SK-N-SH treated with all-trans-retinoic acid at 6 μM for 48 hours (cell line): ENCODE data around the gene LRBA.

ENCODE experiments used
- ATAC-seq: fragments of 200-7000 bp; cut with Tn5 transposase; 3 replicates; pipeline ENCODE4 v1.9.1; 2020; ENCODE audit warnings: mild to moderate bottlenecking, moderate library complexity
- ARNTL ChIP-seq: fragments of 450-650 bp; formaldehyde crosslinking; IDR thresholded peaks from 2 replicates; pipeline ENCODE4 v1.5.0; 2020; ENCODE audit warnings: low read depth, mild to moderate bottlenecking, moderate library complexity, borderline replicate concordance
- BACH2 ChIP-seq: fragments of 250-450 bp; sonication (Bioruptor Pico); IDR thresholded peaks from 2 replicates; pipeline ENCODE4 v1.9.0; 2021; ENCODE audit warnings: mild to moderate bottlenecking, borderline replicate concordance
- CSDC2 ChIP-seq: fragments of 250-450 bp; sonication (Bioruptor Pico); IDR thresholded peaks from 2 replicates; pipeline ENCODE4 v1.5.0; 2020; ENCODE audit warnings: mild to moderate bottlenecking, moderate library complexity
- ISL1 ChIP-seq: fragments of 250-450 bp; sonication (Bioruptor Pico); IDR thresholded peaks from 2 replicates; pipeline ENCODE4 v2.1.2; 2022; ENCODE audit warnings: mild to moderate bottlenecking, moderate library complexity
- PPARA ChIP-seq: fragments of 250-450 bp; sonication (Bioruptor Pico); IDR thresholded peaks from 2 replicates; pipeline ENCODE4 v1.5.0; 2020; ENCODE audit warnings: mild to moderate bottlenecking, borderline replicate concordance
- RARB ChIP-seq: fragments of 250-450 bp; sonication (Bioruptor Pico); IDR thresholded peaks from 2 replicates; pipeline ENCODE4 v1.8.0; 2021; ENCODE audit warnings: mild to moderate bottlenecking, moderate library complexity
- TCF4 ChIP-seq: fragments of 250-450 bp; sonication (Bioruptor Pico); IDR thresholded peaks from 2 replicates; pipeline ENCODE4 v1.8.0; 2021; ENCODE audit warnings: mild to moderate bottlenecking, moderate library complexity, borderline replicate concordance
- TOX ChIP-seq: fragments of 250-450 bp; sonication (Bioruptor Pico); IDR thresholded peaks from 2 replicates; pipeline ENCODE4 v1.8.0; 2021; ENCODE audit warnings: mild to moderate bottlenecking, moderate library complexity, borderline replicate concordance
- ZC3H10 ChIP-seq: fragments of 250-450 bp; sonication (Bioruptor Pico); IDR thresholded peaks from 2 replicates; pipeline ENCODE4 v1.5.1; 2021; ENCODE audit warnings: mild to moderate bottlenecking, moderate library complexity
- ZFP3 ChIP-seq: fragments of 250-450 bp; sonication (Bioruptor Pico); IDR thresholded peaks from 2 replicates; pipeline ENCODE4 v1.5.0; 2020; ENCODE audit warnings: mild to moderate bottlenecking, moderate library complexity
- ZFP30 ChIP-seq: fragments of 450-650 bp; formaldehyde crosslinking; IDR thresholded peaks from 2 replicates; pipeline ENCODE4 v1.5.0; 2022; ENCODE audit warnings: mild to moderate bottlenecking, moderate library complexity
- ZNF70 ChIP-seq: fragments of 450-650 bp; formaldehyde crosslinking; IDR thresholded peaks from 2 replicates; pipeline ENCODE4 v1.5.0; 2020; ENCODE audit warnings: mild to moderate bottlenecking, moderate library complexity
- ZNF8 ChIP-seq: fragments of 450-650 bp; formaldehyde crosslinking; IDR thresholded peaks from 2 replicates; pipeline ENCODE4 v1.5.0; 2020; ENCODE audit warnings: mild to moderate bottlenecking, moderate library complexity
- TF ChIP-seq, protein P1 (sequence below): fragments of 250-450 bp; sonication (Bioruptor Pico); IDR thresholded peaks from 2 replicates; pipeline ENCODE4 v1.8.0; 2020; ENCODE audit warnings: mild to moderate bottlenecking, moderate library complexity, borderline replicate concordance
- TF ChIP-seq, protein P2 (sequence below): fragments of 250-450 bp; sonication (Bioruptor Pico); IDR thresholded peaks from 2 replicates; pipeline ENCODE4 v1.8.0; 2021; ENCODE audit warnings: low read depth, mild to moderate bottlenecking, moderate library complexity, borderline replicate concordance
- TF ChIP-seq, protein P3 (sequence below): fragments of 250-450 bp; sonication (Bioruptor Pico); IDR thresholded peaks from 2 replicates; pipeline ENCODE4 v1.5.0; 2020; ENCODE audit warnings: mild to moderate bottlenecking, moderate library complexity
- TF ChIP-seq, protein P4 (sequence below): fragments of 250-450 bp; sonication (Bioruptor Pico); IDR thresholded peaks from 2 replicates; pipeline ENCODE4 v1.5.1; 2020; ENCODE audit warnings: low read depth, mild to moderate bottlenecking, moderate library complexity
- TF ChIP-seq, protein P5 (sequence below): fragments of 250-450 bp; sonication (Bioruptor Pico); IDR thresholded peaks from 2 replicates; pipeline ENCODE4 v1.5.1; 2021; ENCODE audit warnings: mild to moderate bottlenecking, moderate library complexity

LRBA gene

DNA sequence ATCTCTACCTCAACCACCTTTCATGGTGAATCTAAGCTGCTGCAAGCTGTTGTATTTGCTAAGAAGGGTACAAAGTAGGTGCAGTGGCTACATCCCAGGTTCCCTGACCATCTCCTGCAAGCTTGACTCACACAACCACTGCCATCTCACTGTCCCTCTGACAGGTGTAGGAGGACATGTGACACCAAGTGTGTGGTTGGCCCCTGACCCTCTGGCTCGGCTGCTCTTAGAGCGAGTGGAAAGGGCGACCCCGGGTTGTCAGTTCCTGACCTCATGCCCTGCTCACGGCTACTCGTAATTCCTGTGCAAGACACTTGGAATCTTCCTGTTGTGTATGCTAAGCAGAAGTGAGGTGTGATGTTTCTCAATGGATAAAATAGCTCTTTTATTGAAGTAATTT, 752.5 kb downstream of the LRBA start (continued):
- TF ChIP-seq, protein P1, sequence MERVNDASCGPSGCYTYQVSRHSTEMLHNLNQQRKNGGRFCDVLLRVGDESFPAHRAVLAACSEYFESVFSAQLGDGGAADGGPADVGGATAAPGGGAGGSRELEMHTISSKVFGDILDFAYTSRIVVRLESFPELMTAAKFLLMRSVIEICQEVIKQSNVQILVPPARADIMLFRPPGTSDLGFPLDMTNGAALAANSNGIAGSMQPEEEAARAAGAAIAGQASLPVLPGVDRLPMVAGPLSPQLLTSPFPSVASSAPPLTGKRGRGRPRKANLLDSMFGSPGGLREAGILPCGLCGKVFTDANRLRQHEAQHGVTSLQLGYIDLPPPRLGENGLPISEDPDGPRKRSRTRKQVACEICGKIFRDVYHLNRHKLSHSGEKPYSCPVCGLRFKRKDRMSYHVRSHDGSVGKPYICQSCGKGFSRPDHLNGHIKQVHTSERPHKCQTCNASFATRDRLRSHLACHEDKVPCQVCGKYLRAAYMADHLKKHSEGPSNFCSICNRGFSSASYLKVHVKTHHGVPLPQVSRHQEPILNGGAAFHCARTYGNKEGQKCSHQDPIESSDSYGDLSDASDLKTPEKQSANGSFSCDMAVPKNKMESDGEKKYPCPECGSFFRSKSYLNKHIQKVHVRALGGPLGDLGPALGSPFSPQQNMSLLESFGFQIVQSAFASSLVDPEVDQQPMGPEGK (CRISPR knock-in tag): no peak
- TF ChIP-seq, protein P2, sequence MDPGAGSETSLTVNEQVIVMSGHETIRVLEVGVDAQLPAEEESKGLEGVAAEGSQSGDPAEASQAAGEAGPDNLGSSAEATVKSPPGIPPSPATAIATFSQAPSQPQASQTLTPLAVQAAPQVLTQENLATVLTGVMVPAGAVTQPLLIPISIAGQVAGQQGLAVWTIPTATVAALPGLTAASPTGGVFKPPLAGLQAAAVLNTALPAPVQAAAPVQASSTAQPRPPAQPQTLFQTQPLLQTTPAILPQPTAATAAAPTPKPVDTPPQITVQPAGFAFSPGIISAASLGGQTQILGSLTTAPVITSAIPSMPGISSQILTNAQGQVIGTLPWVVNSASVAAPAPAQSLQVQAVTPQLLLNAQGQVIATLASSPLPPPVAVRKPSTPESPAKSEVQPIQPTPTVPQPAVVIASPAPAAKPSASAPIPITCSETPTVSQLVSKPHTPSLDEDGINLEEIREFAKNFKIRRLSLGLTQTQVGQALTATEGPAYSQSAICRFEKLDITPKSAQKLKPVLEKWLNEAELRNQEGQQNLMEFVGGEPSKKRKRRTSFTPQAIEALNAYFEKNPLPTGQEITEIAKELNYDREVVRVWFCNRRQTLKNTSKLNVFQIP (CRISPR knock-in tag): no peak

DNA sequence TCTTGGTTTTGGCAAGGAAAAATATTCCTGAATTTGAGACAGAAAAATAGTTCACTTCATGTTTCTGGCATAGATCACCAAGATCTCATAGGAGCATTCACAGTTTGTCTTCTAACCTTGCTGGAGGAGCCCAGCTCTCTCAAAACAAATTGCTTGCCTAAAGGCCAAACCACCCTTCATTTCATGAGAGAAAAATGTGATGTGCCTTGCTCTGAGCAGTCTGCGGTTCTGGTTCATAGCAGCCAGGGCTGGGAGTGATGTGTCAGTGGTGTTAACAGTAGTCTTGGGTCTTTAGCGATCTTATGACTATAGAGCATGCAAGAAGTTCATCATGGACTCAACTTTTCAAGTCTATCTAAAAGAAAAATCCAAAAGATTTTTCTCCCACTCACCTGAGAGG, 753.5 kb downstream of the LRBA start:
- no peak for TF ChIP-seq TOX (CRISPR knock-in tag)
- no peak for TF ChIP-seq ZC3H10 (CRISPR knock-in tag)
- TF ChIP-seq ARNTL (CRISPR knock-in tag): no peak
- no peak for TF ChIP-seq CSDC2 (CRISPR knock-in tag)
- TF ChIP-seq PPARA (CRISPR knock-in tag): no peak
- TF ChIP-seq, protein P3, sequence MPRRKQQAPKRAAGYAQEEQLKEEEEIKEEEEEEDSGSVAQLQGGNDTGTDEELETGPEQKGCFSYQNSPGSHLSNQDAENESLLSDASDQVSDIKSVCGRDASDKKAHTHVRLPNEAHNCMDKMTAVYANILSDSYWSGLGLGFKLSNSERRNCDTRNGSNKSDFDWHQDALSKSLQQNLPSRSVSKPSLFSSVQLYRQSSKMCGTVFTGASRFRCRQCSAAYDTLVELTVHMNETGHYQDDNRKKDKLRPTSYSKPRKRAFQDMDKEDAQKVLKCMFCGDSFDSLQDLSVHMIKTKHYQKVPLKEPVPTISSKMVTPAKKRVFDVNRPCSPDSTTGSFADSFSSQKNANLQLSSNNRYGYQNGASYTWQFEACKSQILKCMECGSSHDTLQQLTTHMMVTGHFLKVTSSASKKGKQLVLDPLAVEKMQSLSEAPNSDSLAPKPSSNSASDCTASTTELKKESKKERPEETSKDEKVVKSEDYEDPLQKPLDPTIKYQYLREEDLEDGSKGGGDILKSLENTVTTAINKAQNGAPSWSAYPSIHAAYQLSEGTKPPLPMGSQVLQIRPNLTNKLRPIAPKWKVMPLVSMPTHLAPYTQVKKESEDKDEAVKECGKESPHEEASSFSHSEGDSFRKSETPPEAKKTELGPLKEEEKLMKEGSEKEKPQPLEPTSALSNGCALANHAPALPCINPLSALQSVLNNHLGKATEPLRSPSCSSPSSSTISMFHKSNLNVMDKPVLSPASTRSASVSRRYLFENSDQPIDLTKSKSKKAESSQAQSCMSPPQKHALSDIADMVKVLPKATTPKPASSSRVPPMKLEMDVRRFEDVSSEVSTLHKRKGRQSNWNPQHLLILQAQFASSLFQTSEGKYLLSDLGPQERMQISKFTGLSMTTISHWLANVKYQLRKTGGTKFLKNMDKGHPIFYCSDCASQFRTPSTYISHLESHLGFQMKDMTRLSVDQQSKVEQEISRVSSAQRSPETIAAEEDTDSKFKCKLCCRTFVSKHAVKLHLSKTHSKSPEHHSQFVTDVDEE: no peak
- TF ChIP-seq, protein P1 (CRISPR knock-in tag): no peak
- TF ChIP-seq, protein P4, sequence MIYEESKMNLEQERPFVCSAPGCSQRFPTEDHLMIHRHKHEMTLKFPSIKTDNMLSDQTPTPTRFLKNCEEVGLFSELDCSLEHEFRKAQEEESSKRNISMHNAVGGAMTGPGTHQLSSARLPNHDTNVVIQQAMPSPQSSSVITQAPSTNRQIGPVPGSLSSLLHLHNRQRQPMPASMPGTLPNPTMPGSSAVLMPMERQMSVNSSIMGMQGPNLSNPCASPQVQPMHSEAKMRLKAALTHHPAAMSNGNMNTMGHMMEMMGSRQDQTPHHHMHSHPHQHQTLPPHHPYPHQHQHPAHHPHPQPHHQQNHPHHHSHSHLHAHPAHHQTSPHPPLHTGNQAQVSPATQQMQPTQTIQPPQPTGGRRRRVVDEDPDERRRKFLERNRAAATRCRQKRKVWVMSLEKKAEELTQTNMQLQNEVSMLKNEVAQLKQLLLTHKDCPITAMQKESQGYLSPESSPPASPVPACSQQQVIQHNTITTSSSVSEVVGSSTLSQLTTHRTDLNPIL (CRISPR knock-in tag): no peak
- TF ChIP-seq, protein P2 (CRISPR knock-in tag): no peak
- no peak for TF ChIP-seq ZFP30 (CRISPR knock-in tag)
- TF ChIP-seq TCF4 (CRISPR knock-in tag): no peak
- TF ChIP-seq, protein P5, sequence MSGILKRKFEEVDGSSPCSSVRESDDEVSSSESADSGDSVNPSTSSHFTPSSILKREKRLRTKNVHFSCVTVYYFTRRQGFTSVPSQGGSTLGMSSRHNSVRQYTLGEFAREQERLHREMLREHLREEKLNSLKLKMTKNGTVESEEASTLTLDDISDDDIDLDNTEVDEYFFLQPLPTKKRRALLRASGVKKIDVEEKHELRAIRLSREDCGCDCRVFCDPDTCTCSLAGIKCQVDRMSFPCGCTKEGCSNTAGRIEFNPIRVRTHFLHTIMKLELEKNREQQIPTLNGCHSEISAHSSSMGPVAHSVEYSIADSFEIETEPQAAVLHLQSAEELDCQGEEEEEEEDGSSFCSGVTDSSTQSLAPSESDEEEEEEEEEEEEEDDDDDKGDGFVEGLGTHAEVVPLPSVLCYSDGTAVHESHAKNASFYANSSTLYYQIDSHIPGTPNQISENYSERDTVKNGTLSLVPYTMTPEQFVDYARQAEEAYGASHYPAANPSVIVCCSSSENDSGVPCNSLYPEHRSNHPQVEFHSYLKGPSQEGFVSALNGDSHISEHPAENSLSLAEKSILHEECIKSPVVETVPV (CRISPR knock-in tag): no peak
- no peak for TF ChIP-seq ZFP3 (CRISPR knock-in tag)
- TF ChIP-seq BACH2 (CRISPR knock-in tag): no peak
- no peak for TF ChIP-seq ZNF70
- TF ChIP-seq RARB (CRISPR knock-in tag): no peak
- TF ChIP-seq ZNF8 (CRISPR knock-in tag): no peak
- no peak for TF ChIP-seq ISL1
- ATAC-seq: no peak
